GM18909 (cell line): Measurements from ENCODE around the gene SNX14.
A peak's percentile ranks its signal among the peaks of the same experiment; 100 is the strongest.
"Not testable (repeated sequence)": the region's sequence is repeated elsewhere in the genome, so short reads cannot be mapped to it uniquely, and the experiment has no call there.

Experiments used
- ATAC-seq: cut with Tn5 transposase; IDR thresholded peaks from one replicate; pipeline ENCODE4 v1.9.1; 2021; ENCODE audit warnings: mild to moderate bottlenecking; ENCODE audit not compliant: unreplicated experiment, poor library complexity

SNX14 gene

GRCh38 chr6:85524281-85524680, 69.4 kb downstream of the SNX14 start:
- ATAC-seq: not testable (repeated sequence)

- no peak for ATAC-seq
These were observed 77.5 kb downstream of the SNX14 start for GRCh38 chr6:85516168-85516567.

GRCh38 chr6:85506441-85507093, 87.1 kb downstream of the SNX14 start:
- no peak for ATAC-seq

GRCh38 chr6:85498596-85499258, 94.9 kb downstream of the SNX14 start:
- no peak for ATAC-seq

- ATAC-seq: no peak
These were observed 96.8 kb downstream of the SNX14 start for GRCh38 chr6:85496856-85497255.

GRCh38 chr6:85496009-85496579, 97.6 kb downstream of the SNX14 start:
- no peak for ATAC-seq

GRCh38 chr6:85494547-85495536, 98.8 kb downstream of the SNX14 start:
- no peak for ATAC-seq

- no peak for ATAC-seq
These were observed 100.3 kb downstream of the SNX14 start for GRCh38 chr6:85493389-85493788.

- no peak for ATAC-seq
These were observed 103.0 kb downstream of the SNX14 start for GRCh38 chr6:85490516-85491248.

- ATAC-seq: no peak
These were observed 108.7 kb downstream of the SNX14 start for GRCh38 chr6:85484948-85485347.

- ATAC-seq: no peak
These were observed 109.8 kb downstream of the SNX14 start for GRCh38 chr6:85483846-85484245.

- peak; percentile 93 for ATAC-seq
These were observed 110.6 kb downstream of the SNX14 start for GRCh38 chr6:85482905-85483700.

- no peak for ATAC-seq
These were observed 111.3 kb downstream of the SNX14 start for GRCh38 chr6:85482206-85482904.

GRCh38 chr6:85479208-85479607, 114.5 kb downstream of the SNX14 start:
- no peak for ATAC-seq

GRCh38 chr6:85476532-85476931, 117.1 kb downstream of the SNX14 start:
- ATAC-seq: no peak

- no peak for ATAC-seq
These were observed 119.9 kb downstream of the SNX14 start for GRCh38 chr6:85473748-85474147.

- no peak for ATAC-seq
These were observed 120.9 kb downstream of the SNX14 start for GRCh38 chr6:85472744-85473143.

GRCh38 chr6:85470023-85470410, 123.6 kb downstream of the SNX14 start:
- ATAC-seq: no peak
